NCI-H524 (cell line): ENCODE data around the gene ZNF423.
"Not testable (repeated sequence)": the region's sequence is repeated elsewhere in the genome, so short reads cannot be mapped to it uniquely, and the experiment has no call there.

Experiments
- DNase-seq, 2 experiments: peaks; one replicate each; lab custom pipeline; 2025; lab: John Stamatoyannopoulos, UW

ZNF423 gene

GRCh38 chr16:49585143-49585832 lies 270.6 kb downstream of the ZNF423 start:
- no peak for DNase-seq

DNA sequence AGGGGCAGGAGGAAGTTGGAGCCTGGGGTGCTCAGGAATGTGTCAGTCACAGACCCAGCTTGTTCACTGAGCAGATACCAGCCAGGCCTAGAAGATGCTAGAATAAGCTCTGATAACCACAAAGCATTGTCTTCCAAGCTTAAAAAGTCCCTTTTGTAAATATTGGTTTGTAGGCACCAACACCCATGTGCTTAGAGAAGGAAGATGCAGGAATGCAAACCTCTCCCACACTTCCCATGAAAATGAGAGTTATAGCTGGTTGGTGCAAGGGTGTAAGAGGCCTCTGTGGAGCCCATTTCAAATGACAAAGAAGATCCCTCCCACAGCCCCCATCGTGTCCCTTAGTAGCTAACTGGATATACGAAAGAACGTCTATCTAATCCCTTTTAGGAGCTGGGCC lies 272.0 kb downstream of the ZNF423 start:
- DNase-seq: no peak

- no peak for DNase-seq
These were observed 274.1 kb downstream of the ZNF423 start for GRCh38 chr16:49581630-49582298.

GRCh38 chr16:49580751-49581303 lies 275.1 kb downstream of the ZNF423 start:
- no peak for DNase-seq

GRCh38 chr16:49578435-49579024 lies 277.4 kb downstream of the ZNF423 start:
- no peak for DNase-seq

- no peak for DNase-seq
These were observed 277.9 kb downstream of the ZNF423 start for GRCh38 chr16:49578018-49578417.

DNA sequence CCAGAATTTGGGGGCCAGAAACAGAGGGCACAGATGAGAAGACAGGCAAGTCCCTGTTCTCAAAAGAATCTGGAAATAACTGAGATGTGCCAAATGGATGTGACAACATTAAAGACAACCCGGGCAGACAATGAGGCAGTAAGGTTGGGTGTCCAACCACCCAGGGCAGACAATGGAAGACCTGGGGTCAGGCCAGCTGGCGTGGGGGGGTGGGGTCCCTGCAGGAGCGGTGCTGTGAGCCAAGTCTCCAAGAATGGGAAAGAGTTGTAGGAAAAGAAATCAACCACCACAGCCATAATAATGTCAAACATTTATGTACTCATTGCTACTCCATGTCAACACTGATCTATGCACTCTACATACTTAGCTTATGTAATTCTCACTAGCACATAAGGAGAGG lies 279.0 kb downstream of the ZNF423 start:
- DNase-seq: no peak

GRCh38 chr16:49576173-49576494 lies 279.8 kb downstream of the ZNF423 start:
- no peak for DNase-seq

GRCh38 chr16:49575346-49576172 lies 280.4 kb downstream of the ZNF423 start:
- peak in 1 of 2 experiments; percentile 35 for DNase-seq

DNA sequence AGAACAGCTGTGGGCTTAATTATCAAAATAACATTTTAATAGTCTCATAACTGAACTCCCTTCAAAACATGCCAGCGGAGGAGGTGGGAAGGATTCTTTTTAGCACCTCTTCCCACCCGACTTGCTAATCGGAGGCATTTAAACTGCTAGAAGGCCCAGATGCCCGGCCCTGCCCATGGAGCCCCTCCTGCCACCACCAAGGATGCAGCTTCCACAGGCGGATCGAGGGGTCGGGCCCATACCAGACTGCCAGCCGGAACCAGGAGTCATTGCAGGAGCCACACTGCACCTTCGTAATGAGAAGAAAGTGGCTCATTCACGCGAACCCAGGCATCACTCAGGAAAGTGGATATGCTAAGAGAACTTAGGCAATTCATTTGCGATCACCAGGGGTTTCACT lies 281.1 kb downstream of the ZNF423 start:
- DNase-seq: peak in 1 of 2 experiments; percentile 79

- peak in 1 of 2 experiments; percentile 39 for DNase-seq
These were observed 288.0 kb downstream of the ZNF423 start for GRCh38 chr16:49567950-49568349.

GRCh38 chr16:49566432-49566831 lies 289.5 kb downstream of the ZNF423 start:
- DNase-seq: peak in 1 of 2 experiments; percentile 29

GRCh38 chr16:49564496-49565229 lies 291.2 kb downstream of the ZNF423 start:
- peak; percentile 80 to 91 for DNase-seq

DNA sequence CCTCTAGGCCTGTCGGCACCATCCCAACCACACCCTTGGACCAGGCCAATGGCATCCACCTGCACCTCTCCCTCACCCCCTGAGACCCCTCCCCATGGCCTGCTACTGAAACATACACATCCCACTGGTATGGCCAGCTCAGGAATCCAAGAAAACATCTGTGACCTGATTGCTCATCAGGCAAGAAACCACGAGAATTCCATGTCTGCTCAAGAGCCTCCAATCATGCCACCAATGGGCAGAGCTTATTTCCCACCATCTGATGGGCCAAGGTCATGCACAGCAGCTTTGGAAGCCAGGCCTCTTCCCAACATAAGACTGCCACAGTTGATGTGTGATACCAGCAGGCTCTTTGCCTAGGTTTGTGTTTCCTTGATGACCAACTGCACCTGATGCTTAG lies 292.2 kb downstream of the ZNF423 start:
- DNase-seq: no peak

GRCh38 chr16:49562894-49563293 lies 293.0 kb downstream of the ZNF423 start:
- not testable (repeated sequence) for DNase-seq

DNA sequence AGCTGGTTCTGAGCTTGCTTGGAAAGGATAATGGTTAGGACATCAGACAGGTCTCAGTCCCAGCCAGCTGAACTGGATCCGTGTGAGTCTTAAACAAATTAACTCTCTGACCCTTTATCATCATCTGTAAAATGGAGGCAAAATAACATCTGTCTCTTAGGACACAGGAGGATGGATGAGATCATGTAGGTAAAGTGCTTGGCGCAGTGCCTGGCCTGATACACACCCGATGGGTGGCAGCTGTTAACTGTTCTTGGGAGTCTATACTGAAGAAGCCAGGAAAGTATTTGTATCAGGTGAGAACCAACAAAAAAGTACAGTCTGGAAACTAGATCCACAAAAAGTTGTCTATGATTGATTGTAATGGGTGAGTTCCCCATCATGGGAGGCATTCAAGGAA lies 293.7 kb downstream of the ZNF423 start:
- DNase-seq: peak; percentile 88 to 89

DNA sequence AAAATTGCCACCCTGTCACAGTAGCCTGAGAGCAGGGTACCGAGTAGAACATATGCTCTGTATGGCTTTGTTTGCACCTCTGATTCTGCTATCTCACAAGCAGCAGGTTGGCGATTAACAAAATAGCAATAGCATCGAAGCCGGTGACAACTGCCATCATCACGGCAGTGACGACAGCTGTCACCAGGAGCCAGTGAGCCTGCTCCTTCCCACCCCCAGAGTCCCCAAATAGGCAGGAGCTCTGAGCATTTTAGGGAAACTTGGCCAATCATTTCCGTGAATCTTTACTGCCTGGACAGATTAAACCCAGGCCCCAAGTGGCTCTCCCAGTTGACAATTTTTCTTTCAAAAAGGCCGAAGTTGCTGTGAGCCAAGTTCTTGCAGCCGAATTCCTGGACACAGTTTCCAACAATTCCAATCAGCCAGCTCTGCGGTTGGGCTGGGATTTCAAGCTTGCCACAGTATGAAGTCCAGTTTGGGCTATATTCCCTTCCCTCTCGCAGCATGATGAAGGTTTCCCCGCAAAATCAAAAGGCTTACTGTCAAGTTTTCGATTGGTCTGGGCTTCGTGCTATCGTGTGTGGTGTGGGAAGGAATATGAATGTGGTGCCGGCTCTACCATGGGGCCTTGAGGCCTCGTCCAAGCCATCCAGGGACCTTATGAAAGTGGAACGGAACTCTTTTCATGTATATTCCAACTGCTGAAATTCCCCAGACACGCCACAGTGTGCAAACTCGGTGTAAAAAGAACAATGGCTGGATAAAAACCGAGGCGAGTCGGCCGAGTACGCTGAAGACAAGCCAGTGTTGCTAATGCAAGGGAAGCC lies 295.7 kb downstream of the ZNF423 start:
- DNase-seq: peak; percentile 84 to 93

DNA sequence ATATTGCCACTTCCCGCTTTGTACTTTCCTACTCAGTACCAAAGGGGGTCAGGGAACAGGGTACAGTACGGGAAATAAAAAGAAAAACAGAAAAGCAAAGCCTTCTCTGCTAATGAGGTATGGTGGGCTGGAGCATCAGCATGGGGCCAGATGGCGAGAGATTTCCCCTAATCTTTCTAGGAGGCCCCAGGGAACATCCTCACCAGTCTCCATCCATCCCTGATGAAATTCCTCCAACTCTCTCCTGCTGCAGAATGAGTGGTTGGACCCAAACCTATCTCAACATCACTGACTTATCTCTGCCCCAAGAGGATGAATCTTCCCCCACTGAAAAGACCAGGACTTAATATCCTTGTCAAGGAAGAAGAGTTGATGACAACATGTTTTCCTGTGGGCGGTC lies 296.7 kb downstream of the ZNF423 start:
- peak; percentile 86 to 90 for DNase-seq

DNA sequence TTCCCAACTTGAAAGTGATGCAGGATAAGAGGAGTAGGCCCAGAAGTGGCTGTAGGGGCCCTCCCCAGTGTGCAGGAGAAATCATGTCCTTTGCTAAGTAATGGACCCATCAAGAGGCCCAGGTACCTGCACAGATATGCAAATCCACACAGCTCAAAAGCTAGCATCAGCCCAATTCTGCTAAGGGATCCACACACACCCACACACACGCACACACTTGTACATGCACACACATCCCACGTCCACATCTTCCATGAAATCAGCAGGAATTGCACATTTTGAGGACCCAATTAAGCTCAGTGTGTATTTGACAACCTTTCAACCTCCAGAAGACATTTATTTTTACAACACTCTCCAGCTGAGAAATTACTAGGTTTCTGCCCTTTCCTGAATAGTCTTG lies 297.5 kb downstream of the ZNF423 start:
- DNase-seq: peak in 1 of 2 experiments; percentile 30

- peak; percentile 90 to 96 for DNase-seq
These were observed 299.1 kb downstream of the ZNF423 start for GRCh38 chr16:49556606-49557446.
